Bronchial epithelial cell (primary cell): ENCODE results near the gene ETV6. TPM values are rescaled to one million over a fixed set of nuclear protein-coding genes. Genes with fewer than 3 reads are reported as not detected.

ENCODE experiments used
- DNase-seq: peaks from one replicate; pipeline ENCODE4 v3.0.0-alpha.2; 2010; ENCODE audit warnings: low read depth
- FAIRE-seq: peaks from 2 replicates; lab custom pipeline; 2011; peaks lifted over from hg19 to GRCh38; lab: Jason Lieb, UNC
- H3K27me3 ChIP-seq: 2 replicates; pipeline ENCODE4 v1.5.1; 2011; ENCODE audit warnings: low read length; ENCODE audit not compliant: control insufficient read depth, insufficient read depth
- H3K36me3 ChIP-seq: 2 replicates; pipeline ENCODE4 v1.5.1; 2011; ENCODE audit warnings: low read length; ENCODE audit not compliant: control insufficient read depth, insufficient read depth
- H3K4me3 ChIP-seq: 2 replicates; pipeline ENCODE4 v1.5.1; 2011; ENCODE audit warnings: mild to moderate bottlenecking, low read depth, low read length, control low read depth
- CTCF ChIP-seq: IDR thresholded peaks from 2 replicates; pipeline ENCODE4 v1.5.1; 2011; ENCODE audit warnings: mild to moderate bottlenecking, moderate library complexity, low read length, control low read depth, inconsistent platforms; ENCODE audit not compliant: insufficient read depth, severe bottlenecking
- total RNA-seq: library from RNA; depleted of rRNA; stranded (reverse); fragments of >200 nt; gene quantifications from 2 replicates; pipeline ENCODE4 v1.2.1, GENCODE V29; 2014

The ETV6 gene
- total RNA-seq, 1 donor from 2014 or later, result 2.6 TPM

DNA sequence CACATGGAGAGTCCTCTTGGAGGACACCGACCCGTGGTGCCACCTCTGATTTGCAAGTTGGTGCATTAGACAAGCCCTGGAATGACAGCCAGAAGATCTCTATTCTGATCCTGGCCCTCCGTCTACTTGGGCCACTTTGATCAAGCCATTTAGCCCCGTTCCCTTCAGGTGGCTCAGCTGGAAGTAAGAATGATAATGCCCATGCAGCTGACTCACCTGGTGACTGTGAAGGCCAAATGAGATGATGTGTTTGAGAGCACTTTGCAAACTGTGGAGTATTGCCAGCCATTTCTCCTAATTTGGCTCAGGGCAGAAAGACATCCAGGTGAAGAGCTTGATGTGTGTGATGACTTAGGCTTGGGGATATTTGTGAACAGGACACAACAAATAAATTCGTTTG is 165.9 kb downstream of the ETV6 start:
- DNase-seq (peak; percentile 30), FAIRE-seq (no peak)
- H3K27me3 ChIP-seq, result no peaks in the 10 kb centered on the region
- H3K36me3 ChIP-seq, result no peaks in the 10 kb centered on the region
- no peak for TF ChIP-seq CTCF
- no peak overlapping the region for H3K4me3 ChIP-seq

- no peaks in the 10 kb centered on the region for H3K27me3 ChIP-seq
- H3K4me3 ChIP-seq, result no peak overlapping the region
- TF ChIP-seq CTCF, result no peak
- DNase-seq (no peak), FAIRE-seq (no peak)
- H3K36me3 ChIP-seq, result no peaks in the 10 kb centered on the region
Measured at GRCh38 chr12:11819643-11820042, 170.2 kb downstream of the ETV6 start.

DNA sequence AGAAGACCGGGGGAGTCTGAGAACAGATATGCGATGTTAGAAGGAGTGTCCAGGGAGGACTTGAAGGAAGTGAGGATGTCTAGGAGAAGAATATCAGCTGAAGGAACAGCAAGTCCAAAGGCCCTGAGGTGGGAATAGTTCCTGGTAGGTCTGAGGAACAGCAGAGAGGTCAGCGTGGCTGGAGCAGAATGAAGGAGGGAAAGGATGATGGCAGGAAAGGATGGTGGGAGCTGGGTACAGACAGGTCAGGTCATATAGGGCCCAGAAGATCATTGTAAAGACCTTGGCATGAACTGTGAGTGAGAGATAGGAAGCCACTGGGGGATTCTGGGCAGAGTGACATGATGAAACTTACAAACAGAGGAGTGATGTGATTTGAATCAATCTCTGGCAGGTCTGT is 171.0 kb downstream of the ETV6 start:
- Histone ChIP-seq H3K27me3 (no peaks in the 10 kb centered on the region), H3K4me3 (no peak overlapping the region), H3K36me3 (no peaks in the 10 kb centered on the region)
- no peak for TF ChIP-seq CTCF
- FAIRE-seq (peak; percentile 40), DNase-seq (no peak)

- TF ChIP-seq CTCF, result no peak
- FAIRE-seq, result no peak
- Histone ChIP-seq H3K27me3 (no peaks in the 10 kb centered on the region), H3K36me3 (no peaks in the 10 kb centered on the region), H3K4me3 (no peak overlapping the region)
- no peak for DNase-seq
Measured at GRCh38 chr12:11821386-11822080, 172.1 kb downstream of the ETV6 start.

DNA sequence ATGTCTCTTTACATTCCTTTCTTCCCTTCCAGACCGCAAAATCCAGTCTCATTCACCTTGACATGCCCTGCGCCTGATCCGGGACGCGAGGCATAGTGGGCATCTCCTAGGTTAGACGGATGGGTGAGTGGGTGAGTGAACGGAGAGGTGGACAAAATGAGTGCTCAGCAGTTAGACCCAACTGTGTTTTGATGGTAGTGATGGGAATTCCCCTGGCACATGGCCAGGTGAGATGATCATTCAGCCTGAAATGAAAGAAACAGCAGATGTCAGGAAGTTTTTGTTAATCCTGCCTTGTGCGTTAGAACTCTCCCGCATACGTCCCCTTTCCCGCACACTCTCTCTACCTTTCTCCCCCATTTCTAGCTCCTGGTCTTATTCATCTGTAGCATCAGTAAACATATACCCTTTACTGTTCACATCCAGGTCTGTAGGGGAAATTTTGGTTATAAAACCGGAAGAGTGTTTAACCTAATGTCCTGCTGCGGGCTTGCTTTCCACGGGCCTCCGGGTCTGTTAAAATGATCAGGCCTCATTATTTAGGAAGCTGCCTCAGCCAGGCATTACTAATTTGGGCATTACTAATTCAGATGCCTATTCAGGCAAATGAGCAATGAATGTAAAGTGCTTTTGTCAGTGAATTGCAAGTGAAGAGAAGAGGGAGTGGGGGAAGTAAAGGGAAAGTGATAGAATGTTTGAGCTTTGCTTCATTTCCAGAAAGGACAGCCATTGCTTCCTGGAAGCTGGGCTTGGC is 172.8 kb downstream of the ETV6 start:
- TF ChIP-seq CTCF, result no peak
- H3K36me3 ChIP-seq, result no peaks in the 10 kb centered on the region
- FAIRE-seq (peak; percentile 73), DNase-seq (peak; percentile 52)
- H3K27me3 ChIP-seq, result no peaks in the 10 kb centered on the region
- no peak overlapping the region for H3K4me3 ChIP-seq
